K562 (cell line): ENCODE data around the gene HAPLN2.

Experiments used
- NR4A1 ChIP-seq, 2 experiments: fragments of 250-450 bp in 1 of 2; fragments of 450-650 bp in 1 of 2; sonication (Bioruptor Pico) in 1 of 2; IDR thresholded peaks; 2 replicates each; pipeline versions ENCODE4 v1.4.0 to v1.6.1; 2016 to 2020; ENCODE audit warnings: mild to moderate bottlenecking in 2 of 2, missing compliant biosample characterization in 1 of 2, missing genetic modification characterization in 1 of 2, moderate library complexity in 1 of 2
- SIRT6 ChIP-seq: IDR thresholded peaks from one replicate; pipeline ENCODE4 v1.6.1; 2012; ENCODE audit warnings: low read depth, mild to moderate bottlenecking, control low read depth, inconsistent platforms, low read length, moderate library complexity
- ZBTB17 ChIP-seq: fragments of 450-650 bp; formaldehyde crosslinking; IDR thresholded peaks from 2 replicates; pipeline ENCODE4 v1.4.0; 2020; ENCODE audit warnings: mild to moderate bottlenecking
- TF ChIP-seq, protein P1 (sequence below), 3 experiments: IDR thresholded peaks in 2 of 3; conservative IDR thresholded peaks in 1 of 3; 2 replicates each; pipeline ENCODE4 v1.5.1; 2011 to 2012; ENCODE audit warnings: low read length in 3 of 3, mild to moderate bottlenecking in 3 of 3, control low read depth in 2 of 3, improper control_type of control experiment in 1 of 3, inconsistent platforms in 1 of 3, low read depth in 1 of 3, mixed read lengths in 1 of 3, moderate library complexity in 1 of 3; ENCODE audit not compliant: insufficient read depth in 2 of 3

DNA sequence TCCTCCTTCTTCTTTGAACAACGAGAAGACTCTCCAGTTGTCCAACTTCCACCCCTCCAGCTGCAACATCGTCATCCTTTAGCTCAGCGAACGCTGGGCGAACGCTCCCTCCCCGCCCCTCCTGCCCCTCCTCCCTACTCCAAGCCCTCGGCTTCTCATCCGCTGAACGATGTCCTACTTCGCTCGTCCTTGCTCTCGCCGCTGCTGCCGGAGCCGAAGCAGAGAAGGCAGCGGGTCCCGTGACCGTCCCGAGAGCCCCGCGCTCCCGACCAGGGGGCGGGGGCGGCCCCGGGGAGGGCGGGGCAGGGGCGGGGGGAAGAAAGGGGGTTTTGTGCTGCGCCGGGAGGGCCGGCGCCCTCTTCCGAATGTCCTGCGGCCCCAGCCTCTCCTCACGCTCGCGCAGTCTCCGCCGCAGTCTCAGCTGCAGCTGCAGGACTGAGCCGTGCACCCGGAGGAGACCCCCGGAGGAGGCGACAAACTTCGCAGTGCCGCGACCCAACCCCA lies 22.6 kb downstream of the HAPLN2 start, which contains the start of gene BCAN:
- TF ChIP-seq ZBTB17 (CRISPR knock-in tag) (no peak), NR4A1 (CRISPR knock-in tag; IDR thresholded peaks at IDR 0.05) (no peak), NR4A1 (tag; IDR thresholded peaks at IDR 0.05) (no peak), SIRT6 (no peak)
- TF ChIP-seq, protein P1, sequence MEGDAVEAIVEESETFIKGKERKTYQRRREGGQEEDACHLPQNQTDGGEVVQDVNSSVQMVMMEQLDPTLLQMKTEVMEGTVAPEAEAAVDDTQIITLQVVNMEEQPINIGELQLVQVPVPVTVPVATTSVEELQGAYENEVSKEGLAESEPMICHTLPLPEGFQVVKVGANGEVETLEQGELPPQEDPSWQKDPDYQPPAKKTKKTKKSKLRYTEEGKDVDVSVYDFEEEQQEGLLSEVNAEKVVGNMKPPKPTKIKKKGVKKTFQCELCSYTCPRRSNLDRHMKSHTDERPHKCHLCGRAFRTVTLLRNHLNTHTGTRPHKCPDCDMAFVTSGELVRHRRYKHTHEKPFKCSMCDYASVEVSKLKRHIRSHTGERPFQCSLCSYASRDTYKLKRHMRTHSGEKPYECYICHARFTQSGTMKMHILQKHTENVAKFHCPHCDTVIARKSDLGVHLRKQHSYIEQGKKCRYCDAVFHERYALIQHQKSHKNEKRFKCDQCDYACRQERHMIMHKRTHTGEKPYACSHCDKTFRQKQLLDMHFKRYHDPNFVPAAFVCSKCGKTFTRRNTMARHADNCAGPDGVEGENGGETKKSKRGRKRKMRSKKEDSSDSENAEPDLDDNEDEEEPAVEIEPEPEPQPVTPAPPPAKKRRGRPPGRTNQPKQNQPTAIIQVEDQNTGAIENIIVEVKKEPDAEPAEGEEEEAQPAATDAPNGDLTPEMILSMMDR (IDR thresholded peaks at IDR 0.05 in 2 of 3, conservative IDR thresholded peaks at IDR 0.05 in 1 of 3; ENCODE audit: insufficient read depth in 2 of 3, low read depth in 1 of 3, low read length in 3 of 3): no peak
